Measurements from ENCODE around the gene TMEM38B.

- no peak for TF ChIP-seq ZFP30 (CRISPR knock-in tag; IDR thresholded peaks at IDR 0.05)
- no peak for TF ChIP-seq GLIS3 (CRISPR knock-in tag; IDR thresholded peaks at IDR 0.05)
- TF ChIP-seq ZFP3 (CRISPR knock-in tag; IDR thresholded peaks at IDR 0.05): no peak
- TF ChIP-seq, protein P1, sequence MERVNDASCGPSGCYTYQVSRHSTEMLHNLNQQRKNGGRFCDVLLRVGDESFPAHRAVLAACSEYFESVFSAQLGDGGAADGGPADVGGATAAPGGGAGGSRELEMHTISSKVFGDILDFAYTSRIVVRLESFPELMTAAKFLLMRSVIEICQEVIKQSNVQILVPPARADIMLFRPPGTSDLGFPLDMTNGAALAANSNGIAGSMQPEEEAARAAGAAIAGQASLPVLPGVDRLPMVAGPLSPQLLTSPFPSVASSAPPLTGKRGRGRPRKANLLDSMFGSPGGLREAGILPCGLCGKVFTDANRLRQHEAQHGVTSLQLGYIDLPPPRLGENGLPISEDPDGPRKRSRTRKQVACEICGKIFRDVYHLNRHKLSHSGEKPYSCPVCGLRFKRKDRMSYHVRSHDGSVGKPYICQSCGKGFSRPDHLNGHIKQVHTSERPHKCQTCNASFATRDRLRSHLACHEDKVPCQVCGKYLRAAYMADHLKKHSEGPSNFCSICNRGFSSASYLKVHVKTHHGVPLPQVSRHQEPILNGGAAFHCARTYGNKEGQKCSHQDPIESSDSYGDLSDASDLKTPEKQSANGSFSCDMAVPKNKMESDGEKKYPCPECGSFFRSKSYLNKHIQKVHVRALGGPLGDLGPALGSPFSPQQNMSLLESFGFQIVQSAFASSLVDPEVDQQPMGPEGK (CRISPR knock-in tag; IDR thresholded peaks at IDR 0.05; ENCODE audit: borderline replicate concordance): no peak
- TF ChIP-seq ZNF565 (CRISPR knock-in tag; conservative IDR thresholded peaks at IDR 0.05; ENCODE audit: low read depth): no peak
- no peak for TF ChIP-seq OSR1 (CRISPR knock-in tag; IDR thresholded peaks at IDR 0.05)
- no peak for TF ChIP-seq TCF4 (CRISPR knock-in tag; IDR thresholded peaks at IDR 0.05; ENCODE audit: borderline replicate concordance)
- TF ChIP-seq TSHZ2 (CRISPR knock-in tag; IDR thresholded peaks at IDR 0.05): no peak
- TF ChIP-seq RARB (CRISPR knock-in tag; IDR thresholded peaks at IDR 0.05): no peak
Observed at GRCh38 chr9:105713260-105714019, 19.1 kb downstream of the TMEM38B start.
